SK-N-MC (cell line): ENCODE measurements around the gene SLC25A52.
"Not testable (repeated sequence)": the region's sequence is repeated elsewhere in the genome, so short reads cannot be mapped to it uniquely, and the experiment has no call there.

Experiments used
- DNase-seq: peaks from one replicate; pipeline ENCODE4 v3.0.0-alpha.2; 2011; ENCODE audit warnings: low read depth, low spot score
- H3K27ac ChIP-seq: fragments of 200-600 bp; sonication (generic); 2 replicates; pipeline ENCODE4 v1.5.1; 2016; ENCODE audit warnings: mixed run types
- H3K36me3 ChIP-seq: fragments of 200-600 bp; sonication (generic); 2 replicates; pipeline ENCODE4 v1.6.1; 2017; ENCODE audit warnings: antibody characterized with exemption, low read length, mixed read lengths; ENCODE audit not compliant: insufficient read depth
- H3K4me3 ChIP-seq: fragments of 200-600 bp; sonication (generic); 2 replicates; pipeline ENCODE4 v1.5.1; 2016
- H3K9ac ChIP-seq: fragments of 200-600 bp; sonication (generic); 2 replicates; pipeline ENCODE4 v1.8.0; 2017; ENCODE audit warnings: mixed run types, mixed read lengths; ENCODE audit not compliant: insufficient read length
- H3K9me3 ChIP-seq: fragments of 200-600 bp; sonication (generic); 2 replicates; pipeline ENCODE4 v1.6.1; 2017; ENCODE audit warnings: low read depth, mild to moderate bottlenecking, antibody characterized with exemption, low read length, moderate library complexity, mixed read lengths
- EZH2 ChIP-seq: fragments of 200-600 bp; sonication (generic); IDR thresholded peaks from one replicate; pipeline ENCODE4 v1.6.1; 2017; ENCODE audit warnings: antibody characterized with exemption
- FOXP2 ChIP-seq: optimal IDR thresholded peaks from 2 replicates; pipeline ENCODE3; 2011; ENCODE audit warnings: mild to moderate bottlenecking, moderate library complexity; ENCODE audit not compliant: insufficient read depth; ENCODE audit errors: extremely low read length, control extremely low read depth
- POLR2AphosphoS5 ChIP-seq: IDR thresholded peaks from 2 replicates; pipeline ENCODE4 v1.6.1; 2012; ENCODE audit warnings: mild to moderate bottlenecking, low read depth, low read length, borderline replicate concordance

SLC25A52 gene

GRCh38 chr18:31744321-31745067 lies 16.2 kb downstream of the SLC25A52 start:
- Histone ChIP-seq H3K9ac (no peak overlapping the region), H3K4me3 (no peak overlapping the region), H3K36me3 (no peaks in the 10 kb centered on the region), H3K9me3 (no peaks in the 10 kb centered on the region), H3K27ac (no peak overlapping the region)
- DNase-seq: no peak
- TF ChIP-seq POLR2AphosphoS5 (no peak), FOXP2 (no peak), EZH2 (no peak)

- DNase-seq, H3K9me3 ChIP-seq, H3K36me3 ChIP-seq, H3K27ac ChIP-seq, H3K4me3 ChIP-seq, H3K9ac ChIP-seq: not testable (repeated sequence)
These were observed 17.1 kb downstream of the SLC25A52 start for GRCh38 chr18:31743600-31743999.

GRCh38 chr18:31741097-31741735 lies 19.5 kb downstream of the SLC25A52 start:
- no peak for DNase-seq
- Histone ChIP-seq H3K4me3 (no peak overlapping the region), H3K36me3 (no peaks in the 10 kb centered on the region), H3K27ac (no peak overlapping the region), H3K9ac (no peak overlapping the region), H3K9me3 (no peaks in the 10 kb centered on the region)
- TF ChIP-seq POLR2AphosphoS5 (no peak), FOXP2 (no peak), EZH2 (no peak)

- no peaks in the 10 kb centered on the region for H3K9me3 ChIP-seq
- TF ChIP-seq EZH2: no peak
- TF ChIP-seq POLR2AphosphoS5: no peak
- no peak for TF ChIP-seq FOXP2
- no peak for DNase-seq
- H3K9ac ChIP-seq: no peak overlapping the region
- no peaks in the 10 kb centered on the region for H3K36me3 ChIP-seq
- no peak overlapping the region for H3K27ac ChIP-seq
- H3K4me3 ChIP-seq: no peak overlapping the region
These were observed 20.5 kb downstream of the SLC25A52 start for GRCh38 chr18:31740180-31740579.

- H3K27ac ChIP-seq: no peak overlapping the region
- DNase-seq: no peak
- no peaks in the 10 kb centered on the region for H3K36me3 ChIP-seq
- H3K4me3 ChIP-seq: no peak overlapping the region
- TF ChIP-seq FOXP2: no peak
- no peak for TF ChIP-seq POLR2AphosphoS5
- TF ChIP-seq EZH2: no peak
- H3K9ac ChIP-seq: no peak overlapping the region
- no peaks in the 10 kb centered on the region for H3K9me3 ChIP-seq
These were observed 21.0 kb downstream of the SLC25A52 start for GRCh38 chr18:31739651-31740050.

GRCh38 chr18:31738460-31739407 lies 21.9 kb downstream of the SLC25A52 start:
- H3K9me3 ChIP-seq: no peaks in the 10 kb centered on the region
- H3K27ac ChIP-seq: no peak overlapping the region
- no peaks in the 10 kb centered on the region for H3K36me3 ChIP-seq
- TF ChIP-seq EZH2: no peak
- no peak for TF ChIP-seq POLR2AphosphoS5
- TF ChIP-seq FOXP2: no peak
- H3K9ac ChIP-seq: no peak overlapping the region
- H3K4me3 ChIP-seq: no peak overlapping the region
- no peak for DNase-seq

GRCh38 chr18:31736630-31737029 lies 24.1 kb downstream of the SLC25A52 start:
- TF ChIP-seq EZH2: no peak
- no peak for DNase-seq
- no peak overlapping the region for H3K27ac ChIP-seq

GRCh38 chr18:31731628-31732027 lies 29.1 kb downstream of the SLC25A52 start:
- no peak for TF ChIP-seq FOXP2
- TF ChIP-seq EZH2: no peak
- no peak for TF ChIP-seq POLR2AphosphoS5

More at GRCh38 chr18:31736630-31737029, 24.1 kb downstream of the SLC25A52 start:
- no peak overlapping the region for H3K9ac ChIP-seq
- H3K9me3 ChIP-seq: no peaks in the 10 kb centered on the region
- no peak overlapping the region for H3K4me3 ChIP-seq
- H3K36me3 ChIP-seq: no peaks in the 10 kb centered on the region

GRCh38 chr18:31729196-31729595 lies 31.5 kb downstream of the SLC25A52 start:
- not testable (repeated sequence) for H3K9me3 ChIP-seq, DNase-seq, H3K36me3 ChIP-seq, H3K4me3 ChIP-seq, H3K9ac ChIP-seq, H3K27ac ChIP-seq

More at GRCh38 chr18:31731628-31732027, 29.1 kb downstream of the SLC25A52 start:
- Histone ChIP-seq H3K36me3 (no peaks in the 10 kb centered on the region), H3K9ac (no peak overlapping the region), H3K9me3 (no peaks in the 10 kb centered on the region), H3K27ac (no peak overlapping the region), H3K4me3 (no peak overlapping the region)
- no peak for DNase-seq
